Suppressor macrophage treated with lipopolysaccharide for 4 hours (primary cell): Measurements from ENCODE around the gene FAM72B.
A peak's percentile ranks its signal among the peaks of the same experiment; 100 is the strongest.
"Not testable (repeated sequence)": the region's sequence is repeated elsewhere in the genome, so short reads cannot be mapped to it uniquely, and the experiment has no call there.

ENCODE experiments used
- DNase-seq: peaks from one replicate; pipeline ENCODE4 v3.0.0-alpha.2; 2020

The FAM72B gene

DNA sequence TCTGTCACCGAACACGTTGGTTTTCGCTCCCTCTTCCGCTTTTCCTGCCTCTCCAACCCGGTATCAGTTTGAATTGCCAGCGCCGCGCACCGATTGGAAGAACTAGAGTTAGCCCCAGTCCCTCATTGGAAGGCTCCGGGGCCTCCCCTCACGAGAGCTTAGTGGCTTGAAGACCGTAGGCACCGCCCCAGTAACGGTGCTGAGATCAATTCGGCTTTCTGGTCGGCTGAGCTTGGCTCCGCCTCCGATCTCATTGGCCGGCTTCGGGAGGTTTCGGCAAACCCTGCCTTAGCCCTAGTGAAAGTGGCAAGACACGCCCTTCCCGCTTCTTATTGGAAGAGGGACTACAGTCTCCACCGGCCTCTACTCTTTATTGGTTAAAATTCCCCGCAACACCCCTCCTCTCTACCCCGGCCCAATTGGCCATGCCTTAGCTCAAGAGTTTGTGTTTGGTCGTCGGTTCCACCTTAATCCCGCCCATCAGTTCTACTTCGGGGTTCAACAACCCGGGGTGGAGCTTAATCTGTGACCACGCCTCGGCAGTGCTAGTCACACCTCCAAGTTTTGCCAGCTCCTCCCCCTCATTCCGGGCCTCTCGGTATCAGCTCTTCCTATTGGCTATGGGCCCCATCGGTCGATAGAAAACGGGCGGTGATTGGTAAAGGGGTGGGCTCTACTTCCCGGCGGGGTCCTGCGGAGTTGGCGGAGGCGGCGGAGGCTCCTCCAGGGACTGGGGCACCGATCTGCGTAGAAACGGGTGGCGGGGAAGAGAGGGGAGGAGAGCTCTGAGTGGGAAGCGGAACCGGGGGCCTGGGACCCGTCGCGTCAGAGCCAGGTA lies at the start of gene FAM72B, which contains the start of gene SRGAP2C:
Gene FAM72B, minus strand, starts transcription at position 51 of the 838 bp plus-strand sequence. CDS start 851 bp downstream, outside the sequence.
Gene SRGAP2C, plus strand, starts transcription at position 686 of the 838 bp plus-strand sequence. CDS start 2,472 bp downstream, outside the sequence.
- DNase-seq: peak; percentile 99

- DNase-seq: not testable (repeated sequence)
These were observed 48.4 kb upstream of the FAM72B start for GRCh38 chr1:121232445-121233125.

DNA sequence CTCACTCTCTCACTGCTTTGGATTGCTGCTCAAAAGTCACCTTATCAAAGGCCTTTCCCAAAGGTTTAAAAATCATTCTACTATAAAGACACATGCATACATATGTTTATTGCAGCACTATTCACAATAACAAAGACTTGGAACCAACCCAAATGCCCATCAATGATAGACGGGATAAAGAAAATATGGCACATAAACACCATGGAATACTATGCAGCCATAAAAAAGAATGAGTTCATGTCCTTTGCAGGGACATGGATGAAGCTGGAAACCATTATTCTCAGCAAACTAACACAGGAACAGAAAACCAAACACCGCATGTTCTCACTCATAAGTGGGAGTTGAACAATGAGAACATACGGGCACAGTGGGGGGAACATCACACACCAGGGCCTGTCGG lies 46.5 kb upstream of the FAM72B start:
- not testable (repeated sequence) for DNase-seq

DNA sequence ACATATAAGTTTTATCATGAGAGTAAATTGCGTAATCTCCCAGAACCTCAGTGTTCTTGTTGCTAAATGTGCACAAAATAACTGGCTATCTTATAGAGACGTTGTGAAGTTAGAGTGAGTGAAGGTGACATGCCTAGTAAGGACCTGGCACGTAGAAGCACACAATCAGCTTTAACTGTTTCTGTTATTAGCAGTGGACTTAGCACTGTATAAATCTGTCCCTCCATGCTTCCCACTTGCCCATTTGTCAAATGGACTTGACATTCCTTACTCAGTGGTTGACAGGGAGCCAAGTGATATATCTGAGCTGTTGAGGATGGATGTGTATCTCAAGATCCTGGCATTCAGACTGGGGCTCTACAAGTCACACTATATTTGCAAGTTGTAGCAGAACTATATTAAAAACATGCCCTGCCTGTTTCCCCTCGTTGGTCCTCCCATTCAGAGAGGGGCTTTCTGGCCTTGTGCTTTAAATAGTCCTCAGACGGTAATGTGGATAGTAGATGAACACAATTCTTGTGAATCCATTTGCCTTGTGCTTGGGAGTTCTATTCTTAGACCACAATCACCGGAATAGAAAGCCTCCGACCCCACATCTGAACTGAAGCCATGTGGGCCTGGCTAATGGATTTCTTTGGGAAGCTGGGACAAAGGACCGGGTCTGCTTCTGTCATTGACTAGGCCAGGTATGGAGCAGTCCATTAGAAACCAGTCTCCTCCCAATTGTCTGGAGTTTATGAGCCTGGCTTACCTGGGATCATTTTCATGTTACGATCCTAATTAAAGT lies 43.6 kb upstream of the FAM72B start:
- not testable (repeated sequence) for DNase-seq

DNA sequence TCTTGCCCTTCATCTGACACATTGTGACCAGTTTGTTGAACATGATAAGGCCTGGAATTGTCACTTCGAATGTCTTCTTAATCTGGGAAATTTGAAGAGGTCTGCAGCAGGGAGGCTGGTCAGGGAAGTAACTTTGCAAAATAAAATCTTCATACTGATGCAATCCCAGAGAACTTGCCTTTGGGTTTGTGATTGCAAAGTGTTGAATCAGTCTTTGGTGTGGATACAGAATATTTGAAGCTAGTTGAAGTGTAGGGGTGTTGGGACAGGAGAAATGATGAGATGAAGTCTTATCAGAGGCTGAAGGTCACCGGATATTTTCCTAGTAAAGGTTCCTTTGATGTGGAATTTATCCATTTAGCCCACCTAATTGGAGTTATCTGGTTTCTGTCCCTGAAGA lies 42.8 kb upstream of the FAM72B start:
- not testable (repeated sequence) for DNase-seq

GRCh38 chr1:121226295-121226904 lies 42.3 kb upstream of the FAM72B start:
- DNase-seq: not testable (repeated sequence)

DNA sequence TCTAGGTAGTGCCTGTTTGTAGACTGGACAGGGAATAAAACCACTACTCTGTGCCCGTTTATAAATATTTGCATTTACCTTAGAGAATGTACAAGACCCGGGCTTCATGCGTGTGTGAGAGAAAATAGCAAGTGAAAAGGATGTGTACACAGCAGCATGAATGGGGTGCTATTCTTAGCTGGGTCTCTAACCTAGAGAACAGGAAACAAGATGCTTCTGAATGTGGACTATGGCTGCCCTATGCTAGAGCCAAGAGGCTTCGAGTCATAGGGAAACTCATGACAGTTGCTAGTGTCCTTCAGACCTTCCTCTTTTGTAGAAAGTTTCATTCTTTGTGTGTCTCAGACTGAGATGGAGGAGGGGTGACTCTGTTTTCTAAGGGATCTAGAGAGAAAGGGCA lies 40.6 kb upstream of the FAM72B start:
- not testable (repeated sequence) for DNase-seq

GRCh38 chr1:121221770-121222169 lies 37.6 kb upstream of the FAM72B start:
- peak; percentile 28 for DNase-seq

- DNase-seq: not testable (repeated sequence)
These were observed 32.5 kb upstream of the FAM72B start for GRCh38 chr1:121216676-121217075.

- DNase-seq: not testable (repeated sequence)
These were observed 31.7 kb upstream of the FAM72B start for GRCh38 chr1:121215699-121216417.

GRCh38 chr1:121214544-121215156 lies 30.5 kb upstream of the FAM72B start:
- not testable (repeated sequence) for DNase-seq

GRCh38 chr1:121213491-121213890 lies 29.4 kb upstream of the FAM72B start:
- not testable (repeated sequence) for DNase-seq

- DNase-seq: not testable (repeated sequence)
These were observed 26.6 kb upstream of the FAM72B start for GRCh38 chr1:121210778-121211177.

DNA sequence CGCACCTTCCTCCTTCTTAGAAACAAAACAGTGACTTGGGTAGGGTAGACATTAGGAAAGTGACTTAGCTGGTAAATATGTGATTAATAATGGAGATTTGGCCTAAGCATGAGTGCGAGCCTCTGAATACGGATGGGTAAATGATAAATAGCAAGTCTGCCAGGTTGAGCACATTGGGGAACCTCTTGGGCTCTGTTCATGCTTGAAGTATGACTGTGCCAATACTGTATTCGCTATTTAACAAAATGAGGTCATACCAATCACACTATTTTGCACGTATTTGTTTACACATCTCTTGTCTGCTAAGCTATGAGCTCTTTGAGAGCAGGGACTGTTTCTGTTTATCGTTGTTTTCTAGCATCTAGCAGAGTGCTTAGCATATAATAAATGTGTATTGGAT lies 24.2 kb upstream of the FAM72B start:
- DNase-seq: not testable (repeated sequence)

GRCh38 chr1:121207328-121207727 lies 23.2 kb upstream of the FAM72B start:
- not testable (repeated sequence) for DNase-seq

DNA sequence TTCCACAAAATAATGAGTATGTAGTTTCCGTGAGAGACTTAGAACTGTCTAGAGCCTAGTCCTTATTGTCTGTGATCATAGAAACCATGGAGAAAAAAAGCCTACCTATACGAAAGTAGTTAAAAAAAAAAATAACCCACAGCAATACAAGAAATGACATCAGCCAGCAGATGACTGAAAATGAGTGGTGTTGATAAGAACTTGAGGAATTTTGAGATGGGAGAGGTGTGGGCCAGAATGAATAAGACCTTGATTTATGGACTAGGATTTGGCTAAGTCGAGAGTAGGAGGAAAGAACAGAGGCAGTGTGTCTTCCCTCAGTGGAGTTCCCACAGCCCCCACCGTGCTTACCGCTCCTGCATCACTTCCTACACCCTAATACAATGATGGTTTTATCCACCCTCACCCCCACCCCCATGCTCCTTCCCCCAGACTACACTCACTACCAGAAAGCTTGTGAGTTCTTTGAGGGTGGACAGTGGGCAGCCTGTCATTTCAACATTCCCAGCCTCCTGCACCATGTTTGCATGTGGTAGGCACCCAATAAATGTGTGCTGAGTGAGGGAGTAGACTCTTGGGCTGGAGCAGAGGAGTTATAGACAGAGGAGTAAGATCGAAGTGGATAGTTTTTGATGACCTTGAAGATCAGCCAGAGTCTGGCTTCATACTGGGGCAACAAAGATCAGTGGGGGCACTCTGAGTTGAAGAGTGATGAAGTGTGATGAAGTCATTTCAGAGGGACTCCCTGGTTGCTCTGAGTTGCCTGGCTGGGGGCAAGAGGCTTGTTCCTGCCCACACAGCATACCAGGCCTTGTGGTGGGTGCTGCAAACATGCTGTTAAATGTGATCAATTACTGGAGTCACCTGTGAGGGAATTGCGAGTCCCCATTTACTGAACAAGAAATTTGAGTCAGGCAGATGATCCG lies 21.9 kb upstream of the FAM72B start:
- DNase-seq: not testable (repeated sequence)

DNA sequence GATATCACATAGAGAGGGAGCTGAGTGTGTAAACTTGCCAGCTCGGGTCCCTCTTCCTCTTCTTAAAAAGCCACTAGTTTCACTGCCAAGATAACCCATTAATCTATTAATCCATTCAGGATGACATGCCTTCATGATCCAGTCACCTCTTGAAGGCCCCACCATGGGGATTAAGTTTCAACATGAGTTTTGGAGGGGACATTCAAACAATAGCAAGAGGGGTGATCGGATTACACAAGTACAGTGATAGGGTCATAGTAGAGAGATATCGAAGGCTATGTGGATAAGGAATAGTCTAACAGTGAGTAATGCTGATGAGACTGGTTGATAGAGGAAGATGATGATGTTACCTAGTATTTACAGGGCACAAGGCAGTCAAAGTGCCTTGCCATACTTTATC lies 18.8 kb upstream of the FAM72B start:
- DNase-seq: not testable (repeated sequence)

- not testable (repeated sequence) for DNase-seq
These were observed 17.1 kb upstream of the FAM72B start for GRCh38 chr1:121200985-121201981.

DNA sequence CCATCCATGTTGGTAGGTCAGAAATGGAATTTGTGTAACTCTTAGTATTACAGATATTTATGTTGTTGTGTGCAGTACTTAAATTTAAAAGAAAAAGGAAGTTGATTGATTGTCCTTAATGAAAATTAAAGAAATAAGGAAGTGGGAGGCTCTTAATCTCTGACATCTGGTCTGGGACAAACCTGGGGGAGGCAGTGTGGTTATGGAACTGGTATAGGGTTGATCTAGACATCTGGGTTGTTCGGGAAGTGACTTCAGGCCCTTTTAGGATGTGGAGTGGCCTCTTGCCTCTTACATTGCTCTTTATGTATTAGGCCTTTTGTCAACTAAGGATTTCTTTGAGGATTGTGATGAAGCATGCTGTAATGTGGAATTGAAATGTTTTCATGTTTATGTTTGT lies 16.1 kb upstream of the FAM72B start:
- DNase-seq: not testable (repeated sequence)
